Esophagus squamous epithelium (tissue), 5 donors: ENCODE measurements around the gene DUS1L. TPM values are rescaled to one million over a fixed set of nuclear protein-coding genes. Genes with fewer than 3 reads are reported as not detected.

Experiments
- DNase-seq: peaks from one replicate; lab custom pipeline; 2025; lab: John Stamatoyannopoulos, UW
- H3K27ac ChIP-seq, 4 donors: fragments of 200-600 bp; sonication (generic); one replicate each; pipeline ENCODE4 v1.5.1; 2016 to 2019; ENCODE audit warnings: mild to moderate bottlenecking in 1 of 4
- H3K27me3 ChIP-seq, 4 donors: fragments of 200-600 bp; sonication (generic); 1 replicate in 3 of 4; 2 replicates in 1 of 4; pipeline versions ENCODE4 v1.5.1 to v1.6.0; 2017 to 2021; ENCODE audit warnings: antibody characterized with exemption in 1 of 4
- H3K36me3 ChIP-seq, 3 donors: fragments of 200-600 bp; sonication (generic); one replicate each; pipeline ENCODE4 v1.5.1; 2016 to 2019
- H3K4me1 ChIP-seq, 3 donors: fragments of 200-600 bp; sonication (generic); one replicate each; pipeline ENCODE4 v1.5.1; 2017 to 2019
- H3K4me3 ChIP-seq, 4 donors: fragments of 200-600 bp; sonication (generic); 1 replicate in 3 of 4; 2 replicates in 1 of 4; pipeline ENCODE4 v1.5.1; 2016 to 2019; ENCODE audit warnings: mild to moderate bottlenecking in 2 of 4, moderate library complexity in 1 of 4
- H3K9me3 ChIP-seq, 3 donors: fragments of 200-600 bp; sonication (generic); one replicate each; pipeline ENCODE4 v1.5.1; 2016 to 2019
- CTCF ChIP-seq, 6 experiments: fragments of 450-650 bp in 4 of 6; fragments of 200-600 bp in 2 of 6; sonication (generic) in 2 of 6; IDR thresholded peaks; one replicate each; pipeline ENCODE4 v1.5.1; 2016 to 2019; ENCODE audit warnings: antibody characterized with exemption in 6 of 6, mild to moderate bottlenecking in 4 of 6, moderate library complexity in 4 of 6
- POLR2A ChIP-seq, 4 donors: fragments of 450-650 bp; IDR thresholded peaks; one replicate each; pipeline ENCODE4 v1.6.1; 2017; ENCODE audit warnings: antibody characterized with exemption in 4 of 4, mild to moderate bottlenecking in 4 of 4, moderate library complexity in 3 of 4
- WGBS, 2 donors: methylation state at CpG; one replicate each; pipeline ENCODE4 v1.1.5; 2018; 5-methylcytosine and 5-hydroxymethylcytosine counted together
- intact Hi-C: fragments of 100-400 bp; cut with DNase I; formaldehyde crosslinking; loops from one replicate; pipeline ENCODE4 v1.15.0; 2022
- total RNA-seq, 4 donors: library from RNA; depleted of rRNA; stranded (reverse); fragments of >200 nt; gene quantifications; one replicate each; pipeline ENCODE4 v1.1.0, GENCODE V29; 2016
- donor health status: DM: yes; HTN: yes; CAD: no.

The DUS1L gene
- total RNA-seq, 4 donors from 2014 or later: 53.3 to 125 (median 105) TPM

- intact Hi-C loops: no loop called here
- WGBS, 2 donors: 91 to 93% methylated on average over 10 to 11 of the region's 18 CpGs
- Histone ChIP-seq H3K4me3 (no peak overlapping the region), H3K36me3 (peaks cover 33 to 64% (median 41%) of the 10 kb centered on the region in 3 donors), H3K27me3 (no peaks in the 10 kb centered on the region), H3K27ac (no peak overlapping the region), H3K9me3 (no peaks in the 10 kb centered on the region), H3K4me1 (peaks cover 0 to 11% (median 0%) of the 10 kb centered on the region in 3 donors)
- no peak for DNase-seq
- no peak for TF ChIP-seq CTCF (IDR thresholded peaks at IDR 0.05)
- no peak for TF ChIP-seq POLR2A (IDR thresholded peaks at IDR 0.05)
These were observed 12.8 kb upstream of the DUS1L start for GRCh38 chr17:82078433-82078832.

GRCh38 chr17:82077617-82078358 lies 12.2 kb upstream of the DUS1L start:
- no peak for DNase-seq
- intact Hi-C loops: no loop called here
- H3K27ac ChIP-seq: no peak overlapping the region
- H3K4me3 ChIP-seq: no peak overlapping the region
- 74 to 75% methylated on average over 5 to 16 of the region's 28 CpGs for WGBS, 2 donors
- TF ChIP-seq CTCF (IDR thresholded peaks at IDR 0.05) (no peak), POLR2A (IDR thresholded peaks at IDR 0.05) (no peak)
- H3K27me3 ChIP-seq: no peaks in the 10 kb centered on the region
- no peaks in the 10 kb centered on the region for H3K9me3 ChIP-seq
- peaks cover 0 to 17% (median 0%) of the 10 kb centered on the region in 3 donors for H3K4me1 ChIP-seq
- H3K36me3 ChIP-seq: peaks cover 26 to 58% (median 36%) of the 10 kb centered on the region in 3 donors

GRCh38 chr17:82076785-82077591 lies 11.4 kb upstream of the DUS1L start:
- H3K9me3 ChIP-seq: no peaks in the 10 kb centered on the region
- no peak overlapping the region for H3K4me3 ChIP-seq
- no peaks in the 10 kb centered on the region for H3K27me3 ChIP-seq
- no peak overlapping the region for H3K27ac ChIP-seq
- H3K36me3 ChIP-seq: peaks cover 20 to 50% (median 28%) of the 10 kb centered on the region in 3 donors
- TF ChIP-seq POLR2A (IDR thresholded peaks at IDR 0.05): no peak
- TF ChIP-seq CTCF (IDR thresholded peaks at IDR 0.05): no peak
- intact Hi-C loops: no loop called here
- no peak for DNase-seq
- H3K4me1 ChIP-seq: peaks cover 0 to 17% (median 0%) of the 10 kb centered on the region in 3 donors
- 76 to 77% methylated on average over 8 to 10 of the region's 21 CpGs for WGBS, 2 donors

GRCh38 chr17:82076018-82076784 lies 10.6 kb upstream of the DUS1L start:
- TF ChIP-seq POLR2A (IDR thresholded peaks at IDR 0.05) (no peak), CTCF (IDR thresholded peaks at IDR 0.05) (no peak)
- intact Hi-C loops: no loop called here
- no peak for DNase-seq
- no peak overlapping the region for H3K4me3 ChIP-seq
- no peaks in the 10 kb centered on the region for H3K27me3 ChIP-seq
- peaks cover 0 to 17% (median 0%) of the 10 kb centered on the region in 3 donors for H3K4me1 ChIP-seq
- H3K9me3 ChIP-seq: no peaks in the 10 kb centered on the region
- no peak overlapping the region for H3K27ac ChIP-seq
- WGBS, 2 donors: 74% methylated on average over 17 to 23 of the region's 25 CpGs
- peaks cover 20 to 42% (median 21%) of the 10 kb centered on the region in 3 donors for H3K36me3 ChIP-seq
